H1 (cell line): Measurements from ENCODE around the gene ACACB.

Experiments
- ATF3 ChIP-seq: IDR thresholded peaks from 2 replicates; pipeline ENCODE4 v1.6.1; 2011; ENCODE audit warnings: low read depth, mild to moderate bottlenecking, low read length; ENCODE audit not compliant: insufficient read depth
- CEBPB ChIP-seq: IDR thresholded peaks from 2 replicates; pipeline ENCODE4 v1.6.1; 2012; ENCODE audit warnings: low read depth, low read length
- CREB1 ChIP-seq: IDR thresholded peaks from 2 replicates; pipeline ENCODE4 v1.6.1; 2012; ENCODE audit warnings: inconsistent platforms
- CTCF ChIP-seq, 3 experiments: IDR thresholded peaks; 1 replicate in 2 of 3; 2 replicates in 1 of 3; pipeline versions ENCODE4 v1.5.1 to v1.6.1; 2011; ENCODE audit warnings: low read length in 3 of 3, mild to moderate bottlenecking in 3 of 3, inconsistent platforms in 2 of 3, low read depth in 1 of 3, moderate library complexity in 1 of 3; ENCODE audit not compliant: insufficient read depth in 1 of 3; ENCODE audit errors: control extremely low read depth in 1 of 3
- POLR2A ChIP-seq, 2 experiments: IDR thresholded peaks; 1 replicate in 1 of 2; 2 replicates in 1 of 2; pipeline ENCODE4 v1.6.1; 2011; ENCODE audit warnings: low read depth in 2 of 2, low read length in 2 of 2, mild to moderate bottlenecking in 2 of 2; ENCODE audit errors: control extremely low read depth in 1 of 2
- POLR2AphosphoS5 ChIP-seq: IDR thresholded peaks from 2 replicates; pipeline ENCODE4 v1.6.1; 2011; ENCODE audit warnings: low read depth, low read length
- RBBP5 ChIP-seq: IDR thresholded peaks from 2 replicates; pipeline ENCODE4 v1.7.1; 2012; ENCODE audit warnings: low read depth, mild to moderate bottlenecking, inconsistent platforms, low read length, moderate library complexity, borderline replicate concordance
- RNF2 ChIP-seq: fragments of 200-900, 300-1000 bp; sonication (generic); IDR thresholded peaks from 2 replicates; pipeline ENCODE4 v1.7.1; 2016; ENCODE audit warnings: borderline replicate concordance, low read depth, mild to moderate bottlenecking, antibody characterized with exemption, low read length; ENCODE audit not compliant: poor library complexity, severe bottlenecking; ENCODE audit errors: missing control alignments
- SP4 ChIP-seq: IDR thresholded peaks from 2 replicates; pipeline ENCODE4 v1.6.1; 2012; ENCODE audit warnings: low read length, inconsistent platforms
- USF2 ChIP-seq: IDR thresholded peaks from 2 replicates; pipeline ENCODE4 v1.6.1; 2011; ENCODE audit warnings: low read length, improper control_type of control experiment
- ZNF274 ChIP-seq: IDR thresholded peaks from 2 replicates; pipeline ENCODE4 v1.7.0; 2012; ENCODE audit warnings: low read length, borderline replicate concordance; ENCODE audit errors: extremely low read depth

DNA sequence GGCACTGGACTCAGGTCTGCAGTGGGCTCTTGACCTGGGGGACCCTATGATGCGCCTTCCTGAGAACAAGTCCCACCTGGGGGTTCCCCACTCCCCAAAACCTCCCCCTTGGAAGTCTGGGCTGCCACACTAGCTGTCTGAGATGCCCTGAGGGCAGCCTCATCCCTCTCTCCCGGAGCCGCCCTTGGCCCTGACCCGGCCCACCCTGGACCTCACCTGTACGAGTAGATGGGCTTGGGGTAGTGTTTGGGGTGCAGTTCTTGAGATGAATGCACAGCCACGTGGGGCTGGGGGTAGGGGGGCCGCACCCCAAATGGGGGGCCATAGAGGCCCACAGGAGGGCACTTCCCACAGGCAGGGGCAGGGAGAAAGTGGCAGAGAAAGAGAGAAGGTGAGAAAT, 170.8 kb downstream of the ACACB start:
- no peak for TF ChIP-seq SP4
- TF ChIP-seq CTCF (IDR thresholded peaks at IDR 0.05; ENCODE audit: control extremely low read depth in 1 of 3, insufficient read depth in 1 of 3, low read depth in 1 of 3, low read length in 3 of 3), result no peak
- TF ChIP-seq POLR2AphosphoS5, result no peak
- TF ChIP-seq RBBP5, result no peak
- no peak for TF ChIP-seq USF2
- TF ChIP-seq ZNF274, result no peak
- no peak for TF ChIP-seq RNF2
- TF ChIP-seq ATF3, result no peak
- no peak for TF ChIP-seq CEBPB
- TF ChIP-seq POLR2A (IDR thresholded peaks at IDR 0.05; ENCODE audit: control extremely low read depth in 1 of 2, low read depth in 2 of 2, low read length in 2 of 2), result no peak
- no peak for TF ChIP-seq CREB1
